PC-9 (cell line): ENCODE results near the gene PROM1.

Experiments
- CTCF ChIP-seq: fragments of 200-600 bp; sonication (generic); conservative IDR thresholded peaks from 2 replicates; pipeline ENCODE4 v1.6.1; 2017; ENCODE audit warnings: mixed run types, antibody characterized with exemption, mild to moderate bottlenecking, moderate library complexity
- EZH2 ChIP-seq: fragments of 200-600 bp; sonication (generic); IDR thresholded peaks from 2 replicates; pipeline ENCODE4 v1.8.0; 2017; ENCODE audit warnings: antibody characterized with exemption, low read depth

- no peak for TF ChIP-seq CTCF
- no peak for TF ChIP-seq EZH2
Observed at GRCh38 chr4:16117164-16117563, 33.3 kb upstream of the PROM1 start.
